Stimulated activated memory B cell treated with anti-CD40 and anti-IgM and Interleukin-4, amounts not matched to agents 10 μg/mL and 1 μg/mL and 100 μg/mL, for 72 hours (primary cell): ENCODE measurements around the gene PIP4K2B.

Experiments
- ATAC-seq: fragments of 150-1000 bp; cut with Tn5 transposase; 2 replicates; pipeline ENCODE4 v1.10.0; 2021
- H3K27ac Mint-ChIP-seq: one replicate; pipeline ENCODE4 v1.8.0; 2022; ENCODE audit warnings: mild to moderate bottlenecking, mixed read lengths
- H3K27me3 Mint-ChIP-seq: one replicate; pipeline ENCODE4 v1.8.0; 2022; ENCODE audit warnings: mixed read lengths
- H3K36me3 Mint-ChIP-seq: one replicate; pipeline ENCODE4 v1.8.0; 2022; ENCODE audit warnings: mixed read lengths
- H3K4me1 Mint-ChIP-seq: one replicate; pipeline ENCODE4 v1.8.0; 2022; ENCODE audit warnings: mixed read lengths
- H3K4me3 Mint-ChIP-seq: one replicate; pipeline ENCODE4 v1.8.0; 2022; ENCODE audit warnings: mild to moderate bottlenecking, moderate library complexity, mixed read lengths
- H3K9me3 Mint-ChIP-seq: one replicate; pipeline ENCODE4 v1.8.0; 2022; ENCODE audit warnings: mixed read lengths

The PIP4K2B gene

DNA sequence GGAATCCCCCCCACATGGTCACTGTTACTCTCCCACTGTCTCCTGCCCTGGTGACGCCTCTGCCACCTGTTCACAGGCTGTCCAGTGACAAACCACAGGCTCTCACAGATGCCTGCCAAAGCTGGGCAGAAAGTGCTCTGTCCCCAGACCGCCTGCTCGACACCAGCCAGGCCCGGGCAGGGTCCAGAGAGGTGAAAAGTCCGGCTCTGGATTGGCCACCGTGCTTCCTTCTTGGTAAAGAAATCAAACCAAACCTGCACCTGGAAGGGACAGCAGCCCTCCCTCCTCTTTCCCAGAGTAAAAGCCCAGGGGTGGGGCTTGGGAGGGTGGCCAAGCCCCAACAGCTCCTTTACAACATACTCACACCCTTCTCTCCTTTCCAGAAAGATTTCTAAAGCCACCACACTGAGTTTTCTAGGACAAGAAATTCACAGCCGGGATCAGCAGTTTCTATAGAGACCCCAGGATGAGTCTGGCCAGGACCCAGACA is 57.4 kb downstream of the PIP4K2B start:
- Mint-ChIP-seq H3K27ac (no peak overlapping the region), H3K4me3 (no peak overlapping the region)

DNA sequence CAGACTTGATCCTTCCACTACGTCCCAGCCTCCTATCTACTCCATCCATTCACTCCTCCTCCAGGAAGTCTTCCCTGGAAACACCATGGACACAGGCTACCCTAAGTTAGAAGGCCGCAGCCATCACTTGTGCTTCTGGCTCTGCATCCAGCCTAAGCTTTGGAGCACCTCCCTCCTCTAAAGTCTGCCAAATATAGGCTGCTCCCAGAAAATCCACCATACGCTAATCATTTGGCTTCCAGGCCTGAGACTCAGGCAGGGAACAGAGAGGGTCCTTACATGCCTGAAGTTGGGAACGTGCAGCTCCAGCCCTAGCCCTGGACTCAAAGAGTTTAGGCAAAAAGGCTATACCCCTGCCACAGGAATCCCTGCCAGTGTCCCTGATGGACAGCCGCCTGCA is 57.9 kb downstream of the PIP4K2B start:
- Mint-ChIP-seq H3K4me1 (peaks cover 26% of the 10 kb centered on the region), H3K27ac (no peak overlapping the region), H3K9me3 (no peaks in the 10 kb centered on the region), H3K27me3 (peaks cover 33% of the 10 kb centered on the region), H3K36me3 (no peaks in the 10 kb centered on the region), H3K4me3 (no peak overlapping the region)
- no peak for ATAC-seq

More for the DNA sequence above, 57.4 kb downstream of the PIP4K2B start:
- ATAC-seq = no peak
- H3K4me1 Mint-ChIP-seq = peaks cover 31% of the 10 kb centered on the region
- peaks cover 38% of the 10 kb centered on the region for H3K27me3 Mint-ChIP-seq
- H3K9me3 Mint-ChIP-seq = no peaks in the 10 kb centered on the region
- no peaks in the 10 kb centered on the region for H3K36me3 Mint-ChIP-seq

DNA sequence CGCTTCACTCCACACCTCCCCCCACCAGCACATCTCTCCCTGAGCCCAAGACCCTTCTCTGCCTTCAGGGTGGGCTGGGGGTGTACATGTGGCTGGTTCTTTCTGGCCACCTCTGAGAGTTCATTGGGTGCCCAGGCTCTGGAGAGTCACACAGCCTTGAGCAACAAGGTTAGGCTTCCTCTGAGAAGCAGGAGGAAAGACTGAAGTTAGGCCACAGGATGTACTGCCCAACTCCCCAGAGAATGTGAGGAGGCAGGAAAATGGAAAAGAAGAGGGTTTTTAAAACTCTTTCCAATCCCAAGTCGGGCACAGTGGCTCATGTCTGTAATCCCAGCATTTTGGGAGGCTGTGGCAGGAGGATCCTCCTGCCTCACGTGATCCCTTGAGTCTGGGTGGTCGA is 58.5 kb downstream of the PIP4K2B start:
- Mint-ChIP-seq H3K27ac (no peak overlapping the region), H3K27me3 (peaks cover 27% of the 10 kb centered on the region), H3K4me3 (no peak overlapping the region), H3K9me3 (no peaks in the 10 kb centered on the region), H3K4me1 (peaks cover 19% of the 10 kb centered on the region), H3K36me3 (no peaks in the 10 kb centered on the region)
- ATAC-seq = no peak

DNA sequence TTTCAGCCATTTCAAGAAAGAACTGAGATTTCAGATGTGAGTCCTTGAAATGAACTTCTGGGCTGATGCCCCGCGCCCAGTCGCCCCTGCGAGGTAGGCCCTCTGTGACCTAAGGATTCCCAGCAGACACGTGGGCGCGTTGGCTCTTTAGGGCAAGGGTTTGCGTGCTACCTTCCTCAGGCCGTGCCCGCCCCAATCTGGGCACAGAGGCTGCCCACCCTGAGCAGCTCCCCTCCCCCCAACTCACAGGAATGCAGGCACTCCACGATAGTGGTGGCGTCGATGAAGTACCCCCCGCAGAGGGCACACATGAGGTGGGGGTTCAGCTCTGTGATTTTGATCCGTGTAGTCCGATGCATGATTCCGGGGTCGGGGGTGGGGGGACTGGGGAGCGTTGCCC is 59.3 kb downstream of the PIP4K2B start:
- H3K27ac Mint-ChIP-seq = no peak overlapping the region
- ATAC-seq = no peak
- H3K36me3 Mint-ChIP-seq = no peaks in the 10 kb centered on the region
- H3K27me3 Mint-ChIP-seq = peaks cover 24% of the 10 kb centered on the region
- H3K4me3 Mint-ChIP-seq = no peak overlapping the region
- H3K9me3 Mint-ChIP-seq = no peaks in the 10 kb centered on the region
- H3K4me1 Mint-ChIP-seq = peaks cover 21% of the 10 kb centered on the region

DNA sequence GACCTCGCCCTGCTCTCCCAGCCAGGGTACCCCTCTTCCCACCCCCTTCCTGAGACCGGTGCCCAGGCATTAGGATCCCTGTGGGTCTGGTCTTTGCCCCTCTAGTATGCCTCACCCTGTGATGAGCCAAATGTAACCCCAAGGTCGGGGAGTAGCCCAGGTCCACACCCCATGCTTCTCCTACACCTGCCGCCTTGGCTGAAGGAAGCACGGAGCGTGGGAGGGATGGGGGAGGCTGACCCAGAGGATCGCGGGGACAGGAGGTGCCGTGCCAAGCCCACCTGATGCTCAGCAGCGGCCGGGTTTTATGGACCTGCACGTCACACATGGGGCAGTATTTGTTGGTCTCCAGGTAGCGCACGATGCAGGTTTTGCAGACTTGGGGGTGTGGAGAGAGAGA is 60.1 kb downstream of the PIP4K2B start:
- Mint-ChIP-seq H3K9me3 (no peaks in the 10 kb centered on the region), H3K27ac (no peak overlapping the region), H3K4me1 (peaks cover 28% of the 10 kb centered on the region), H3K36me3 (no peaks in the 10 kb centered on the region), H3K4me3 (no peak overlapping the region), H3K27me3 (peaks cover 20% of the 10 kb centered on the region)
- no peak for ATAC-seq

DNA sequence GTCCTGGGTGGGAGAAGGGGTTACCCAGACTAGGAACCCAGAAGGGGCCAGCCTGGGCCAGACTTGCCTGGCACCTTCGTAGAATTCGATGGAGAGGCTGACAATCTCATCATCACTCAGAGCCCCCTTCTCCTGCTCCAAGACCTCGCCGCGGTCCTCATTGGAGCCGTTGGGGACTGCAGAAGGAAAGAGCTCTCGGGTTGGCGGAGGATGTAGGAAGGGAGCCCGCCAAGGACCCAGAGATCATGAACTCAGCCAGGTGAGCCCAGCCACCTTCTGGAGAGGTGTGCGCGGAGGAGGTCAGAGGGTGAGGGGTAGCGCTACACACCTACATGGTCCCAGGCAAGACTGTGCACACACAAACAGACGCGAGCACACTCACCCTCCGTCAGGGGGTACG is 60.7 kb downstream of the PIP4K2B start:
- no peak for ATAC-seq
- peaks cover 14% of the 10 kb centered on the region for H3K27me3 Mint-ChIP-seq

DNA sequence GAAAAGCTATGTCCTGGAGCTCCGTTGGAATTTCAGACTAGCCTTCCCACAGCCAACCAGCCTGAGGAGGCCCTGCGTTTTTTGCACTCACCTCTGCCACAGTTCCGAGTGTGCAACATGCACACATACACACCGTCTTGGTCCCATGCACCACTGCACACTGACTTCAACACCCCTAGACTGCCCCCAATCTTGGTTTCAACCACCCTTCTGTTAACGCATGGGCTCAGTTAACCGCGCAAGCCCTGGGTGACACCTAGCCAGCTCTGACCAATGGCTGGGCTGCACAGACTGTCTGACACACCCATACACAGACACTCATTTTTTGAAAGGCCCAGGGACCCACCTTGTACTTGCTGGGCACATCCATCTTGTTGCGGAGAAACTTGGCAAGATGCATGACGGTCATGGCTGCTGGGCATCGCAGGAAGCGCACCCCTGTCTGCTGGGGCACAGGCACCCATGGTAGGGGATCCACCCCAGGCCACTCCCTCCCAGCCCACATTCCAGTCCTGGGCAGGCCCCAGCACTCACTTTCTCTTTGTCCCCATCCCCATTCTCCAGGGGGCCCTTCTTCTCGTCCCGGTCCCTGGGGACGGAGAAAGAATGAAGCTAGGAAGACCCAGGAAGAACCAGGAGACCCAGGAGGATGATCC is 61.2 kb downstream of the PIP4K2B start:
- no peak overlapping the region for H3K27ac Mint-ChIP-seq
- no peaks in the 10 kb centered on the region for H3K36me3 Mint-ChIP-seq
- H3K27me3 Mint-ChIP-seq = peaks cover 11% of the 10 kb centered on the region
- ATAC-seq = peak; percentile 66
- H3K4me3 Mint-ChIP-seq = no peak overlapping the region
- H3K9me3 Mint-ChIP-seq = no peaks in the 10 kb centered on the region
- H3K4me1 Mint-ChIP-seq = peaks cover 35% of the 10 kb centered on the region

More for the DNA sequence above, 60.7 kb downstream of the PIP4K2B start:
- H3K27ac Mint-ChIP-seq = no peak overlapping the region
- H3K36me3 Mint-ChIP-seq = no peaks in the 10 kb centered on the region
- no peaks in the 10 kb centered on the region for H3K9me3 Mint-ChIP-seq
- H3K4me1 Mint-ChIP-seq = peaks cover 34% of the 10 kb centered on the region
- H3K4me3 Mint-ChIP-seq = no peak overlapping the region

DNA sequence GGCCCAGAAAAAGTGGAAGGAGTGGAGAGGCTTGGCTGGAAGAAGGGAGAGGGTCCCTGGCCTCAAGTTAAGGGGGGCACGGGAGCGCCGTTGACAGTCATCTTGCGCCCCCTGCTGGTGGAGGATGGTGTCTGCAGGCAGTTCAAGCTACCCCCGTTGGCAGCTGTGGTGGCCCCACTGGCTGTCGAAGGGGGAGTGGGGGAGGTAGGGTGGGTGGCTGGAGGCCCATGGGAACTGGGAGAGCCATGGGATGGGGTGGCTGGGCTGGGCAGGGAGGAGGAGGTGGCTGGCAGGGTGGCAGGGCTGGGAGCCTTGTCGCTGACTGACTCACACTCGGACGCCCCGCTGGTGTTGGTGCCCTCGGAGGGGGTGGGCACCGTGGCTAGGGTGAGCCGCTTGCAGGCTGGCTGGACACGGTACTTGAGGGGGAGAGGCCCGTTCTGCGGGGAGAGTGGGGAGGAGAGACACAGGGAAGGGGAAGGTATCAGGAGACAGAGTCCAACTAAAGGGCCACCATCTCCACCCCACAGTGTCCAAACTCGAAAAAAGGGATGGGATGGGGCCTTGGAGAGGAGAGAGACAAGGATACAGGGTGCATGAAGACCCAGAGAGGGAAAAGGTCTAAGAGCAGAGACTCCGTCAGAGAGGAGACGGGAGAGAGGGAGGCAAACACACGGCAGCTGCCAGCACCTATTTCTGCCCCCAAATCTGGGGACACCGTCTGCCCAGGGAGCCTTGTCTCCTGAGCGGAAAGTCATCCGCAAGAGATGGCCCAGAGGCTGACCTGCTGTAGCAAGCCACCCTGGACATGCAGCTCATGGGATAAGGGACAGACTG is 64.0 kb downstream of the PIP4K2B start:
- no peak overlapping the region for H3K4me3 Mint-ChIP-seq
- no peaks in the 10 kb centered on the region for H3K36me3 Mint-ChIP-seq
- no peak overlapping the region for H3K27ac Mint-ChIP-seq
- peaks cover 52% of the 10 kb centered on the region for H3K4me1 Mint-ChIP-seq
- no peaks in the 10 kb centered on the region for H3K9me3 Mint-ChIP-seq
- ATAC-seq = no peak
- peaks cover 11% of the 10 kb centered on the region for H3K27me3 Mint-ChIP-seq

DNA sequence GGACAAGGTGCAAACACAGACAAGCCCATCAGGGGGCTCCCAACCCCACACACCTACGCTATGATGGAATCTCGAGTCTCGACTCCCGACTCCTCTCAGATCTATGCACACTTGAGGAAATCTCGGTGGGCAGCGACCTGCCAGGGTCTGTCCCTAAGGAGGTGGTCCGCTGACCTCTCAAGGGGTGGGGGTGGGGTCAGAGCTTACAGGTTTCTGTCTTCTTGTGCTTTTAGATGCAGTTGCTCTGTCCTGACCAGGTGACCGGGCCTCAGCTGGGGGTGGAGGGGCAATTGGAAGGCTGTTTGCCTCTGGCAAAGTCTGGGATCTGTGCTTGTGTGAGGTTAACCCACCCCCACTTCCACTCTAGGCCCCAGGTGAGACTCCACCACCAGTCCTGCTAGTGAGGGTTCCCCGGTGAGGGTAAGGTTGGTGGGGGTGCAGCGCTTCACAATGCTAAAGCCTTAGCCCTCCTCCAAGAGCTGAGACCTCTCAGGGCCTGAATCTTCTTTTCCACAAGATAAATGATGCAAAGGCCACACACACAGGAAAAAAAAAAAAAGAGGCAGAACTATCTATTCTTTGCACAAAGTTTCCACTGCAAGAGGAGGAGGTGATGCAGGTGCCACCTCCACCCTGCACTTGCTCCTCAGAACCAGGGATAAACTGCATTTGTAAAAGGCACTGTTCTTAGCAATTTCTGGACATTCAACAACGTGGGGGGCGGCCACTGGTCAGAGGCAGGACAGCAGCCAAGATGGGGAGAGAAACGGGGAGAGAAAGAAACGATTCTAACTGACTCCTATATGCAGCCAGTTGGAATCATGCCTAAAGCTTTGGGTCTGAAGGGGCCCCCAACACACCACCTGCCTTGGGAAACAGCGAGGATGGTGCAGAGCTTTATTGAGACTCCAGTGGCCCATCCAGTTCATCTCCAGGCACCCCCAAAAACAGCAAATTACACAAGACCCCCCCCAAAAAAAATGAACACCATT is 65.1 kb downstream of the PIP4K2B start:
- no peak overlapping the region for H3K4me3 Mint-ChIP-seq
- H3K27ac Mint-ChIP-seq = no peak overlapping the region
- H3K27me3 Mint-ChIP-seq = peaks cover 11% of the 10 kb centered on the region
- H3K9me3 Mint-ChIP-seq = no peaks in the 10 kb centered on the region
- H3K36me3 Mint-ChIP-seq = no peaks in the 10 kb centered on the region
- ATAC-seq = no peak
- peaks cover 57% of the 10 kb centered on the region for H3K4me1 Mint-ChIP-seq

DNA sequence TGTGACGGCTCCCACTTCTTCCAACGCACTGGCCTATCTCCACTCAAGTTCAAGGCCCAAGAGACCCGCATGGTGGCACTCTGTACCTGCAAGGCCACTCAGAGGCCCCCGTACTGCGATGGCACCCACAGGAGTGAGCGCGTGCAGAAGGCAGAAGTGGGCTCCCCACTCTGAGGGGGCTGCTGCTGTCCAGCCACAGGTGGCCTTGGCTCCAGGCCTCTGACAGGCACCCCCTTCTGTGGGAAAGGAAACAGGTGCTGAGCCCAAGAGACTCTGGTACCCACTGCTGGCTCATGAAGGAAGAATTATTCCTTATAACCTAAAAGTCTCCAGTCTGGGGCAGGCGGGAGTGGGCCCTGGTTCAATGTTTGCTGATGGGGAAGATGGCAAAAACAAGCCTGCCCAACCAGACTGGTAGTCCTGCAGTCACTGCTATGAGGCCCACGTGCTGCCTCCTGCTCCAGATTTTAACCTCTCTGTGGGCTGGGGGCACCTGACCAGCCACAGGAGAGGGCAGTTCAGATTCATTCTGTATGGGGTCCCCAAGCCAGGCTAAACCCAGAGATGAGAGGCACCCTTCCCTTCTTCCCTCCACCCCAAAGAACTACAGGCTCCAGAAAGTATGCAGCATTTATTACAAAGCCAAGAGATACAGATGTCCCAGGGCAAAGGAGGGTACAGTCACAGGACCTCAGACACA is 65.9 kb downstream of the PIP4K2B start:
- Mint-ChIP-seq H3K9me3 (no peaks in the 10 kb centered on the region), H3K27ac (peak overlapping the region; percentile 9), H3K4me3 (no peak overlapping the region), H3K4me1 (peaks cover 63% of the 10 kb centered on the region), H3K36me3 (peaks cover under 1% of the 10 kb centered on the region), H3K27me3 (peaks cover 7% of the 10 kb centered on the region)
- no peak for ATAC-seq

DNA sequence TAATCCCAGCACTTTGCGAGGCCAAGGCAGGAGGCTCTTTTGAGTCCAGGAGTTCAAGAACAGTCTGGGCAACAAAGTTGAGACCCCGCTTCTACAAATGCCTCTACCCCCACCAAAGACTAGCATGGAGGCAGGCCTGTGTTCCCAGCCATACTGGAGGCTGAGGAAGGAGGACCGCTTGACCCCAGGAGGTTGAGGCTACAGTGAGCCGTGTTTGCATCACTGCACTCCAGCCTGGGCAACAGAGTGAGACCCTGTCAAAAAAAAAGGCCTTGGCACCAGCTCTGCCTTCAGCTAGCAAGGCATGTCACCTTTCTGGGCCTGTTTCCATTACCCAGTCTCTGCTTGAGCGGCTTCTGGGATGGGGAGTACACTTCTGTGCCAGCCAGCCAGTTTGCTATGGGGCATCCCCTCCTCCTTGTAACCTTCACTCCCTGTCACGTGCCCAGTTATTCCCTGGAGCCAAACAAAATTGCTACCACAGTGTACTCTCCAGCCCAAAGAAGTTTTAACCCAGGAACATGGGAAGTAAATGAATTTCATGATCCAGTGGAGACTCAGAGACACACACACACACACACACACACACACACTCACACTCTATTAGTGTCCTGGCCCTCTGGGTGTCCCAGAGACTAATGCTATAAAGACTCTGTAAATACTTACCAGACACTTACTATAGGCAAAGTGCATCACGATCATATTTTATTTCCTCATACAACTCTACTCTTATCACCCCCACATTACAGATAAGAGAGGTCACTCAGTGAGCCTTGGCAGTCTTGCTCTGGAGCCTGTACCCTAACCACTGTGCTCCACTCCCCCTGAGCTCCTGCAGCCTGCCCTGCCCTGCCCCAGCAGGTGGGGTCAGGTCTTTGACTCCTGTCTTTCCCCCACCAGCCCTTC is 66.7 kb downstream of the PIP4K2B start:
- peak overlapping the region; percentile 9 for H3K27ac Mint-ChIP-seq
- H3K4me3 Mint-ChIP-seq = no peak overlapping the region
- peaks cover 64% of the 10 kb centered on the region for H3K4me1 Mint-ChIP-seq
- no peaks in the 10 kb centered on the region for H3K9me3 Mint-ChIP-seq
- no peak for ATAC-seq
- H3K36me3 Mint-ChIP-seq = peaks cover 8% of the 10 kb centered on the region
- no peaks in the 10 kb centered on the region for H3K27me3 Mint-ChIP-seq

DNA sequence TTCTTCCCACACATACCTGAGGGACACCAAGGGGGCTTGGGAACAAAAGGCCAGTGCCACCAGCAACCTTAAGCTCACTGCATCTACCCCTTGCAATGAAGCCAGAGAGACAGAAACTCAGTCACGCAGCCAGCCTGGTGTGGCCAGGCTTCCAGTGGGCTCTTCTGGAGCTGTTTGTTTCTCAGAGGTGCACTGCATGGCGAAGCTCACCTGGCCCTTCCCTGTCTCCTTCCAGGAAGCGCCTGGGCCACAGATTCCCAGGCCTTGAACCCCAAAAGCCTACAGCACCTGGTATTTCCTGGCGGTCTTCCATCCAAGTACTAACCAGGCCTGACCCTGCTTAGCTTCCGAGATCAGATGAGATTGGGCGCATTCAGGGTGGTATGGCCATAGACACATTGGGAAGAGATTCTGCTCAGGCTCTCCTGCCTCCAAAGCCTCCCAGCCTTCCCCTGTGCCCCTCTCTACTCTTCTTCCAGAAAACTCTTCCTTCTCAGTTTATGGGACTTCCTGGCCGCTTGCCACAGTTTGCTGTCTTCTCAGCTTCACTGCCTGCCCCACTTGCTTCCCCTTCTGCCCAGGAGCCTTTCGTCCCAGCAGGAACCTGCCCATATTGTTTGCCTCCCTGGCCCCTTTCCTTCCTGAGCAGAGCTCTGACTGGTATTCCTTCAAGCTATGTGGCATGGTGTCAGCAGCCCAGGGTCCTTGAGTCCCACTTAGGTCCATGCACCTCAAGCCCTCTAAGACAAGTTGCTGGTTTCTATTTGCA is 67.6 kb downstream of the PIP4K2B start:
- Mint-ChIP-seq H3K4me3 (peak overlapping the region; percentile 0), H3K27me3 (no peaks in the 10 kb centered on the region), H3K9me3 (no peaks in the 10 kb centered on the region), H3K36me3 (peaks cover 9% of the 10 kb centered on the region), H3K4me1 (peaks cover 73% of the 10 kb centered on the region), H3K27ac (peak overlapping the region; percentile 88)
- ATAC-seq = no peak
